Fibroblast of lung (primary cell): ENCODE results near the gene CEP128.

ENCODE experiments used
- CTCF ChIP-seq, 2 donors: IDR thresholded peaks in 1 of 2; conservative IDR thresholded peaks in 1 of 2; 1 replicate in 1 of 2; 2 replicates in 1 of 2; pipeline ENCODE4 v1.5.1; 2011 to 2012; ENCODE audit warnings: low read length in 2 of 2, control low read depth in 1 of 2, inconsistent platforms in 1 of 2, low read depth in 1 of 2, mild to moderate bottlenecking in 1 of 2
- EZH2 ChIP-seq: IDR thresholded peaks from 2 replicates; pipeline ENCODE4 v1.5.1; 2012; ENCODE audit warnings: low read length, control low read depth, mild to moderate bottlenecking; ENCODE audit errors: missing control alignments

GRCh38 chr14:80901822-80902221 lies 39.7 kb downstream of the CEP128 start:
- TF ChIP-seq EZH2, result no peak
- no peak for TF ChIP-seq CTCF (conservative IDR thresholded peaks at IDR 0.05 in 1 of 2, IDR thresholded peaks at IDR 0.05 in 1 of 2; ENCODE audit: low read depth in 1 of 2, low read length in 2 of 2)
